ENCODE data around the gene TP53BP1. TPM values are rescaled to one million over a fixed set of nuclear protein-coding genes. Genes with fewer than 3 reads are reported as not detected.
A peak's percentile ranks its signal among the peaks of the same experiment; 100 is the strongest.

TP53BP1 gene
- total and polyA plus RNA-seq, 2 of the 13 experiments (the other 11 are each of a cell fraction or from before 2014, with no cell fraction given) = 17.1 to 17.4 TPM

- TF ChIP-seq MXD4 (CRISPR knock-in tag; IDR thresholded peaks at IDR 0.05) = no peak
- TF ChIP-seq MED8 (CRISPR knock-in tag; IDR thresholded peaks at IDR 0.05; ENCODE audit: insufficient replicate concordance) = no peak
- TF ChIP-seq ZNF446 (CRISPR knock-in tag; IDR thresholded peaks at IDR 0.05) = no peak
- peak; percentile 98 for TF ChIP-seq HOXA3 (CRISPR knock-in tag; IDR thresholded peaks at IDR 0.05)
- TF ChIP-seq ATF3 (CRISPR knock-in tag; IDR thresholded peaks at IDR 0.05) = no peak
- TF ChIP-seq, protein P1, sequence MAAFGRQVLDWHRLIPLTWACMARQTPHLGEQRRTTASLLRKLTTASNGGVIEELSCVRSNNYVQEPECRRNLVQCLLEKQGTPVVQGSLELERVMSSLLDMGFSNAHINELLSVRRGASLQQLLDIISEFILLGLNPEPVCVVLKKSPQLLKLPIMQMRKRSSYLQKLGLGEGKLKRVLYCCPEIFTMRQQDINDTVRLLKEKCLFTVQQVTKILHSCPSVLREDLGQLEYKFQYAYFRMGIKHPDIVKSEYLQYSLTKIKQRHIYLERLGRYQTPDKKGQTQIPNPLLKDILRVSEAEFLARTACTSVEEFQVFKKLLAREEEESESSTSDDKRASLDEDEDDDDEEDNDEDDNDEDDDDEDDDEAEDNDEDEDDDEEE (CRISPR knock-in tag; IDR thresholded peaks at IDR 0.05) = no peak
- no peak for TF ChIP-seq REXO4 (CRISPR knock-in tag; IDR thresholded peaks at IDR 0.05; ENCODE audit: borderline replicate concordance)
- TF ChIP-seq, protein P2, sequence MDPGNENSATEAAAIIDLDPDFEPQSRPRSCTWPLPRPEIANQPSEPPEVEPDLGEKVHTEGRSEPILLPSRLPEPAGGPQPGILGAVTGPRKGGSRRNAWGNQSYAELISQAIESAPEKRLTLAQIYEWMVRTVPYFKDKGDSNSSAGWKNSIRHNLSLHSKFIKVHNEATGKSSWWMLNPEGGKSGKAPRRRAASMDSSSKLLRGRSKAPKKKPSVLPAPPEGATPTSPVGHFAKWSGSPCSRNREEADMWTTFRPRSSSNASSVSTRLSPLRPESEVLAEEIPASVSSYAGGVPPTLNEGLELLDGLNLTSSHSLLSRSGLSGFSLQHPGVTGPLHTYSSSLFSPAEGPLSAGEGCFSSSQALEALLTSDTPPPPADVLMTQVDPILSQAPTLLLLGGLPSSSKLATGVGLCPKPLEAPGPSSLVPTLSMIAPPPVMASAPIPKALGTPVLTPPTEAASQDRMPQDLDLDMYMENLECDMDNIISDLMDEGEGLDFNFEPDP (CRISPR knock-in tag; conservative IDR thresholded peaks at IDR 0.05) = no peak
- TF ChIP-seq SATB2 (CRISPR knock-in tag; IDR thresholded peaks at IDR 0.05) = no peak
- no peak for TF ChIP-seq ZNF430 (CRISPR knock-in tag; IDR thresholded peaks at IDR 0.05)
- no peak for TF ChIP-seq NR2F6 (IDR thresholded peaks at IDR 0.05)
- no peak; the same call in 1 of the 2 replicates for TF ChIP-seq NR2F6 (CRISPR knock-in tag; IDR thresholded peaks at IDR 0.05)
- peak; percentile 37 for TF ChIP-seq SKI (IDR thresholded peaks at IDR 0.05; ENCODE audit: partially characterized antibody)
- TF ChIP-seq NCOA1 (CRISPR knock-in tag; IDR thresholded peaks at IDR 0.05) = no peak
- TF ChIP-seq SOX6 (IDR thresholded peaks at IDR 0.05) = no peak
- no peak; the same call in 1 of the 2 replicates for TF ChIP-seq SOX6 (CRISPR knock-in tag; IDR thresholded peaks at IDR 0.05)
- TF ChIP-seq POGK (CRISPR knock-in tag; conservative IDR thresholded peaks at IDR 0.05) = no peak
- no peak for TF ChIP-seq SMARCC2 (IDR thresholded peaks at IDR 0.05)
- no peak for TF ChIP-seq RORA (CRISPR knock-in tag; IDR thresholded peaks at IDR 0.05)
- TF ChIP-seq NPAS2 (CRISPR knock-in tag; IDR thresholded peaks at IDR 0.05; ENCODE audit: borderline replicate concordance) = no peak
- TF ChIP-seq, protein P3, sequence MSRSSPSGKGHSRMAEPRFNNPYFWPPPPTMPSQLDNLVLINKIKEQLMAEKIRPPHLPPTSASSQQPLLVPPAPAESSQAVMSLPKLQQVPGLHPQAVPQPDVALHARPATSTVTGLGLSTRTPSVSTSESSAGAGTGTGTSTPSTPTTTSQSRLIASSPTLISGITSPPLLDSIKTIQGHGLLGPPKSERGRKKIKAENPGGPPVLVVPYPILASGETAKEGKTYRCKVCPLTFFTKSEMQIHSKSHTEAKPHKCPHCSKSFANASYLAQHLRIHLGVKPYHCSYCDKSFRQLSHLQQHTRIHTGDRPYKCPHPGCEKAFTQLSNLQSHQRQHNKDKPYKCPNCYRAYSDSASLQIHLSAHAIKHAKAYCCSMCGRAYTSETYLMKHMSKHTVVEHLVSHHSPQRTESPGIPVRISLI (CRISPR knock-in tag; IDR thresholded peaks at IDR 0.05; ENCODE audit: borderline replicate concordance) = no peak
- no peak for TF ChIP-seq E2F2 (CRISPR knock-in tag; IDR thresholded peaks at IDR 0.05; ENCODE audit: borderline replicate concordance)
These were observed at the start of gene TP53BP1 (continued) for GRCh38 chr15:43492673-43493601.

Data from HepG2 (cell line).